Muscle layer of colon (tissue), 2 donors: Measurements from ENCODE around the gene SLC35F1.
A peak's percentile ranks its signal among the peaks of the same experiment; 100 is the strongest.

Experiments
- H3K27ac ChIP-seq: one replicate; pipeline ENCODE4 v1.7.0; 2013; ENCODE audit warnings: low read depth, mild to moderate bottlenecking, low read length, moderate library complexity
- H3K27me3 ChIP-seq, 2 donors: one replicate each; pipeline ENCODE4 v1.7.0; 2013; ENCODE audit warnings: low read length in 2 of 2, mild to moderate bottlenecking in 2 of 2; ENCODE audit not compliant: insufficient read depth in 2 of 2, control insufficient read depth in 1 of 2
- H3K36me3 ChIP-seq: one replicate; pipeline ENCODE4 v1.7.0; 2013; ENCODE audit warnings: mild to moderate bottlenecking, low read length; ENCODE audit not compliant: insufficient read depth
- H3K4me1 ChIP-seq: one replicate; pipeline ENCODE4 v1.7.0; 2013; ENCODE audit warnings: mild to moderate bottlenecking, low read length; ENCODE audit not compliant: insufficient read depth
- H3K4me3 ChIP-seq, 2 donors: one replicate each; pipeline ENCODE4 v1.7.0; 2013; ENCODE audit warnings: low read length in 2 of 2, low read depth in 1 of 2, mild to moderate bottlenecking in 1 of 2, moderate library complexity in 1 of 2
- H3K9ac ChIP-seq: one replicate; pipeline ENCODE4 v1.7.0; 2013; ENCODE audit warnings: low read length
- H3K9me3 ChIP-seq: one replicate; pipeline ENCODE4 v1.7.0; 2013; ENCODE audit warnings: mild to moderate bottlenecking, low read length
- donor health status: abdominal sarcoma.
- donor health status: Adenocarcinoma of cecum.

The SLC35F1 gene

GRCh38 chr6:117910549-117910948 is 3.5 kb downstream of the SLC35F1 start:
- H3K27me3 ChIP-seq: peaks cover under 1 to 28% of the 10 kb centered on the region in 2 donors
- H3K4me1 ChIP-seq: no peaks in the 10 kb centered on the region
- no peaks in the 10 kb centered on the region for H3K9me3 ChIP-seq
- no peak overlapping the region for H3K27ac ChIP-seq
- no peak overlapping the region for H3K9ac ChIP-seq
- H3K36me3 ChIP-seq: no peaks in the 10 kb centered on the region
- H3K4me3 ChIP-seq: no peak overlapping the region

- Histone ChIP-seq H3K4me3 (no peak overlapping the region), H3K9me3 (no peaks in the 10 kb centered on the region), H3K4me1 (no peaks in the 10 kb centered on the region), H3K27me3 (peaks cover 0 to 22% of the 10 kb centered on the region in 2 donors), H3K36me3 (no peaks in the 10 kb centered on the region), H3K27ac (no peak overlapping the region), H3K9ac (no peak overlapping the region)
Observed at GRCh38 chr6:117911150-117911549, 4.1 kb downstream of the SLC35F1 start.

- Histone ChIP-seq H3K9me3 (no peaks in the 10 kb centered on the region), H3K27ac (no peak overlapping the region), H3K36me3 (no peaks in the 10 kb centered on the region), H3K4me3 (no peak overlapping the region), H3K4me1 (no peaks in the 10 kb centered on the region), H3K9ac (no peak overlapping the region), H3K27me3 (peaks cover 0 to 17% of the 10 kb centered on the region in 2 donors)
Observed at GRCh38 chr6:117911660-117912059, 4.6 kb downstream of the SLC35F1 start.

- H3K4me1 ChIP-seq: no peaks in the 10 kb centered on the region
- H3K27me3 ChIP-seq: peaks cover 9 to 13% of the 10 kb centered on the region in 2 donors
- no peaks in the 10 kb centered on the region for H3K36me3 ChIP-seq
- no peak overlapping the region for H3K27ac ChIP-seq
- no peak overlapping the region for H3K9ac ChIP-seq
- no peak overlapping the region for H3K4me3 ChIP-seq
- no peaks in the 10 kb centered on the region for H3K9me3 ChIP-seq
Observed at GRCh38 chr6:117915846-117916245, 8.8 kb downstream of the SLC35F1 start.

- H3K36me3 ChIP-seq: no peaks in the 10 kb centered on the region
- H3K27me3 ChIP-seq: peaks cover 9 to 13% of the 10 kb centered on the region in 2 donors
- no peak overlapping the region for H3K4me3 ChIP-seq
- no peak overlapping the region for H3K27ac ChIP-seq
- no peaks in the 10 kb centered on the region for H3K4me1 ChIP-seq
- H3K9me3 ChIP-seq: no peaks in the 10 kb centered on the region
- H3K9ac ChIP-seq: no peak overlapping the region
Observed at GRCh38 chr6:117916483-117916882, 9.4 kb downstream of the SLC35F1 start.

- H3K27me3 ChIP-seq: peaks cover 9 to 13% of the 10 kb centered on the region in 2 donors
- no peak overlapping the region for H3K4me3 ChIP-seq
- no peak overlapping the region for H3K27ac ChIP-seq
- no peaks in the 10 kb centered on the region for H3K36me3 ChIP-seq
- H3K9ac ChIP-seq: no peak overlapping the region
- H3K9me3 ChIP-seq: no peaks in the 10 kb centered on the region
- no peaks in the 10 kb centered on the region for H3K4me1 ChIP-seq
Observed at GRCh38 chr6:117917176-117917575, 10.1 kb downstream of the SLC35F1 start.

- Histone ChIP-seq H3K4me1 (no peaks in the 10 kb centered on the region), H3K4me3 (no peak overlapping the region), H3K27me3 (peaks cover 9 to 13% of the 10 kb centered on the region in 2 donors), H3K36me3 (no peaks in the 10 kb centered on the region), H3K9ac (no peak overlapping the region), H3K27ac (no peak overlapping the region), H3K9me3 (no peaks in the 10 kb centered on the region)
Observed at GRCh38 chr6:117918454-117918853, 11.4 kb downstream of the SLC35F1 start.

- Histone ChIP-seq H3K27me3 (peaks cover 9 to 13% of the 10 kb centered on the region in 2 donors), H3K9ac (no peak overlapping the region), H3K4me1 (no peaks in the 10 kb centered on the region), H3K27ac (no peak overlapping the region), H3K9me3 (no peaks in the 10 kb centered on the region), H3K4me3 (no peak overlapping the region), H3K36me3 (no peaks in the 10 kb centered on the region)
Observed at GRCh38 chr6:117919275-117919674, 12.2 kb downstream of the SLC35F1 start.

- Histone ChIP-seq H3K4me3 (peak overlapping the region in 1 of 2 donors; percentile 35), H3K36me3 (no peaks in the 10 kb centered on the region), H3K4me1 (no peaks in the 10 kb centered on the region), H3K9me3 (no peaks in the 10 kb centered on the region), H3K27me3 (peaks cover 9 to 13% of the 10 kb centered on the region in 2 donors), H3K27ac (no peak overlapping the region), H3K9ac (no peak overlapping the region)
Observed at GRCh38 chr6:117919775-117920729, 13.0 kb downstream of the SLC35F1 start.

GRCh38 chr6:117924690-117925089 is 17.6 kb downstream of the SLC35F1 start:
- Histone ChIP-seq H3K9me3 (no peaks in the 10 kb centered on the region), H3K27me3 (peaks cover 9% of the 10 kb centered on the region in 2 donors), H3K4me3 (no peak overlapping the region), H3K9ac (no peak overlapping the region), H3K36me3 (no peaks in the 10 kb centered on the region), H3K27ac (no peak overlapping the region), H3K4me1 (no peaks in the 10 kb centered on the region)

- Histone ChIP-seq H3K4me3 (no peak overlapping the region), H3K27ac (no peak overlapping the region), H3K4me1 (no peaks in the 10 kb centered on the region), H3K9me3 (no peaks in the 10 kb centered on the region), H3K9ac (no peak overlapping the region), H3K27me3 (no peaks in the 10 kb centered on the region), H3K36me3 (no peaks in the 10 kb centered on the region)
Observed at GRCh38 chr6:117927866-117928265, 20.8 kb downstream of the SLC35F1 start.

- no peak overlapping the region for H3K9ac ChIP-seq
Observed at GRCh38 chr6:117928833-117929232, 21.8 kb downstream of the SLC35F1 start.

More at GRCh38 chr6:117928833-117929232, 21.8 kb downstream of the SLC35F1 start:
- Histone ChIP-seq H3K27ac (no peak overlapping the region), H3K27me3 (no peaks in the 10 kb centered on the region), H3K4me1 (no peaks in the 10 kb centered on the region), H3K4me3 (no peak overlapping the region), H3K36me3 (no peaks in the 10 kb centered on the region), H3K9me3 (no peaks in the 10 kb centered on the region)
